Fibroblast of lung (primary cell): ENCODE results near the gene APPL2. TPM values are rescaled to one million over a fixed set of nuclear protein-coding genes. Genes with fewer than 3 reads are reported as not detected.
"Not testable (repeated sequence)": the region's sequence is repeated elsewhere in the genome, so short reads cannot be mapped to it uniquely, and the experiment has no call there.

Source experiments
- DNase-seq, 2 donors: peaks; one replicate each; pipeline versions ENCODE4 v3.0.0 to v3.0.0-alpha.2; 2010; ENCODE audit warnings: low read depth in 2 of 2
- H2AFZ ChIP-seq: 2 replicates; pipeline ENCODE4 v1.5.1; 2012; ENCODE audit warnings: low read length, control low read depth, inconsistent platforms
- H3K27ac ChIP-seq: 2 replicates; pipeline ENCODE4 v1.5.1; 2011; ENCODE audit warnings: low read length, control low read depth; ENCODE audit not compliant: insufficient read depth
- H3K27me3 ChIP-seq: 2 replicates; pipeline ENCODE4 v1.5.1; 2011; ENCODE audit warnings: mild to moderate bottlenecking, low read length; ENCODE audit not compliant: control insufficient read depth, insufficient read depth
- H3K36me3 ChIP-seq: 2 replicates; pipeline ENCODE4 v1.5.1; 2011; ENCODE audit warnings: low read length; ENCODE audit not compliant: control insufficient read depth, insufficient read depth
- H3K4me1 ChIP-seq: 2 replicates; pipeline ENCODE4 v1.5.1; 2011; ENCODE audit warnings: low read length; ENCODE audit not compliant: control insufficient read depth, insufficient read depth; ENCODE audit errors: extremely low read depth
- H3K4me2 ChIP-seq: 2 replicates; pipeline ENCODE4 v1.5.1; 2011; ENCODE audit warnings: low read length, control low read depth; ENCODE audit not compliant: insufficient read depth; ENCODE audit errors: extremely low read depth
- H3K4me3 ChIP-seq, 4 experiments: fragments of 200-600 bp in 1 of 4; sonication (generic) in 1 of 4; replicated peaks in 1 of 4; 2 replicates each; pipeline ENCODE4 v1.5.1; 2011 to 2016; ENCODE audit warnings: low read length in 4 of 4, low read depth in 3 of 4, mild to moderate bottlenecking in 3 of 4, control low read depth in 2 of 4, inconsistent platforms in 1 of 4, mixed read lengths in 1 of 4; ENCODE audit not compliant: insufficient read depth in 1 of 4; ENCODE audit errors: control extremely low read depth in 1 of 4
- H3K79me2 ChIP-seq: 2 replicates; pipeline ENCODE4 v1.5.1; 2012; ENCODE audit warnings: mild to moderate bottlenecking, low read length, inconsistent platforms; ENCODE audit not compliant: control insufficient read depth, insufficient read depth
- H3K9ac ChIP-seq: 2 replicates; pipeline ENCODE4 v1.5.1; 2011; ENCODE audit warnings: mild to moderate bottlenecking, low read length, control low read depth; ENCODE audit not compliant: insufficient read depth
- H3K9me3 ChIP-seq: 2 replicates; pipeline ENCODE4 v1.5.1; 2012; ENCODE audit warnings: low read depth, low read length; ENCODE audit not compliant: control insufficient read depth, insufficient read depth
- H4K20me1 ChIP-seq: 2 replicates; pipeline ENCODE4 v1.5.1; 2011; ENCODE audit warnings: low read length; ENCODE audit not compliant: control insufficient read depth, insufficient read depth; ENCODE audit errors: extremely low read depth
- EZH2 ChIP-seq: IDR thresholded peaks from 2 replicates; pipeline ENCODE4 v1.5.1; 2012; ENCODE audit warnings: low read length, control low read depth, mild to moderate bottlenecking; ENCODE audit errors: missing control alignments
- polyA plus RNA-seq, 2 donors: library from polyadenylated mRNA; depleted of rRNA in 1 of 2; stranded (reverse) in 1 of 2; unstranded in 1 of 2; fragments of >200 nt; gene quantifications; 2 replicates each; pipeline ENCODE4 v1.2.1, GENCODE V29; 2011 to 2012; ENCODE audit warnings: missing spikeins in 1 of 2
- total RNA-seq: library from RNA; depleted of rRNA; stranded (reverse); fragments of >200 nt; gene quantifications from 2 replicates; pipeline ENCODE4 v1.2.1, GENCODE V29; 2014
- TF ChIP-seq, protein P1 (sequence below), 2 donors: IDR thresholded peaks in 1 of 2; conservative IDR thresholded peaks in 1 of 2; 1 replicate in 1 of 2; 2 replicates in 1 of 2; pipeline ENCODE4 v1.5.1; 2011 to 2012; ENCODE audit warnings: low read length in 2 of 2, control low read depth in 1 of 2, inconsistent platforms in 1 of 2, low read depth in 1 of 2, mild to moderate bottlenecking in 1 of 2

APPL2 gene
- total and polyA plus RNA-seq, 2 donors (not counting 1 experiment from before 2014, with no cell fraction given) = 53.8 to 68.0 TPM

GRCh38 chr12:105192624-105193225 is 43.2 kb downstream of the APPL2 start:
- Histone ChIP-seq H3K9ac (no peak overlapping the region), H3K4me1 (no peaks in the 10 kb centered on the region), H3K9me3 (no peaks in the 10 kb centered on the region), H3K27me3 (no peaks in the 10 kb centered on the region), H3K4me2 (no peak overlapping the region), H2AFZ (no peak overlapping the region), H4K20me1 (no peaks in the 10 kb centered on the region), H3K79me2 (no peaks in the 10 kb centered on the region), H3K27ac (no peak overlapping the region), H3K36me3 (peaks cover 31% of the 10 kb centered on the region), H3K4me3 (no peak overlapping the region)
- no peak for DNase-seq
- TF ChIP-seq, protein P1, sequence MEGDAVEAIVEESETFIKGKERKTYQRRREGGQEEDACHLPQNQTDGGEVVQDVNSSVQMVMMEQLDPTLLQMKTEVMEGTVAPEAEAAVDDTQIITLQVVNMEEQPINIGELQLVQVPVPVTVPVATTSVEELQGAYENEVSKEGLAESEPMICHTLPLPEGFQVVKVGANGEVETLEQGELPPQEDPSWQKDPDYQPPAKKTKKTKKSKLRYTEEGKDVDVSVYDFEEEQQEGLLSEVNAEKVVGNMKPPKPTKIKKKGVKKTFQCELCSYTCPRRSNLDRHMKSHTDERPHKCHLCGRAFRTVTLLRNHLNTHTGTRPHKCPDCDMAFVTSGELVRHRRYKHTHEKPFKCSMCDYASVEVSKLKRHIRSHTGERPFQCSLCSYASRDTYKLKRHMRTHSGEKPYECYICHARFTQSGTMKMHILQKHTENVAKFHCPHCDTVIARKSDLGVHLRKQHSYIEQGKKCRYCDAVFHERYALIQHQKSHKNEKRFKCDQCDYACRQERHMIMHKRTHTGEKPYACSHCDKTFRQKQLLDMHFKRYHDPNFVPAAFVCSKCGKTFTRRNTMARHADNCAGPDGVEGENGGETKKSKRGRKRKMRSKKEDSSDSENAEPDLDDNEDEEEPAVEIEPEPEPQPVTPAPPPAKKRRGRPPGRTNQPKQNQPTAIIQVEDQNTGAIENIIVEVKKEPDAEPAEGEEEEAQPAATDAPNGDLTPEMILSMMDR (conservative IDR thresholded peaks at IDR 0.05 in 1 of 2, IDR thresholded peaks at IDR 0.05 in 1 of 2; ENCODE audit: low read depth in 1 of 2, low read length in 2 of 2) = no peak
- TF ChIP-seq EZH2 = no peak

- Histone ChIP-seq H3K9me3 (no peaks in the 10 kb centered on the region), H3K4me1 (no peaks in the 10 kb centered on the region), H3K4me3 (no peak overlapping the region), H4K20me1 (no peaks in the 10 kb centered on the region), H3K79me2 (no peaks in the 10 kb centered on the region), H3K4me2 (no peak overlapping the region), H3K36me3 (peaks cover 23% of the 10 kb centered on the region), H2AFZ (no peak overlapping the region), H3K27me3 (no peaks in the 10 kb centered on the region), H3K27ac (no peak overlapping the region), H3K9ac (no peak overlapping the region)
- no peak for DNase-seq
- TF ChIP-seq, protein P1 (conservative IDR thresholded peaks at IDR 0.05 in 1 of 2, IDR thresholded peaks at IDR 0.05 in 1 of 2; ENCODE audit: low read depth in 1 of 2, low read length in 2 of 2) = no peak
- no peak for TF ChIP-seq EZH2
Observed at GRCh38 chr12:105190530-105190929, 45.4 kb downstream of the APPL2 start.

- TF ChIP-seq, protein P1 (conservative IDR thresholded peaks at IDR 0.05 in 1 of 2, IDR thresholded peaks at IDR 0.05 in 1 of 2; ENCODE audit: low read depth in 1 of 2, low read length in 2 of 2) = no peak
- TF ChIP-seq EZH2 = no peak
- Histone ChIP-seq H4K20me1 (no peaks in the 10 kb centered on the region), H3K4me1 (no peaks in the 10 kb centered on the region), H3K9me3 (no peaks in the 10 kb centered on the region), H3K79me2 (no peaks in the 10 kb centered on the region), H3K27ac (no peak overlapping the region), H2AFZ (no peak overlapping the region), H3K9ac (no peak overlapping the region), H3K27me3 (no peaks in the 10 kb centered on the region), H3K4me2 (no peak overlapping the region), H3K4me3 (no peak overlapping the region), H3K36me3 (peaks cover 23% of the 10 kb centered on the region)
- no peak for DNase-seq
Observed at GRCh38 chr12:105189293-105189692, 46.7 kb downstream of the APPL2 start.

DNA sequence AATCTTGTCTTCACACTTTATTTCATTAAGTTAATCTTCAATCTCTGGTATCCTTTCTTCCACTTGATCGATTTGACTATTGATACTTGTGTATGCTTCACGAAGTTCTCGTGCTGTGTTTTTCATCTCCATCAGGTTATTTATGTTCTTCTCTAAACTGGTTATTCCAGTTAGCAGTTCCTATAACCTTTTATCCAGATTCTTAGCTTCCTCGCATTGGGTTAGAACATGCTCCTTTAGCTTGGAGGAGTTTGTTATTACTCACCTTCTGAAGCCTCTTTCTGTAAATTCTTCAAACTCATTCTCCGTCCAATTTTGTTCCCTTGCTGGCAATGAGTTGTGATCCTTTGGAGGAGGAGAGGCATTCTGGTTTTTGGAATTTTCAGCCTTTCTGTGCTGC is 52.0 kb downstream of the APPL2 start:
- H3K27ac ChIP-seq, H3K79me2 ChIP-seq, H3K27me3 ChIP-seq, H3K4me1 ChIP-seq, H3K4me2 ChIP-seq, H2AFZ ChIP-seq, H3K9ac ChIP-seq, H3K9me3 ChIP-seq, H3K4me3 ChIP-seq, H4K20me1 ChIP-seq, H3K36me3 ChIP-seq, DNase-seq: not testable (repeated sequence)

DNA sequence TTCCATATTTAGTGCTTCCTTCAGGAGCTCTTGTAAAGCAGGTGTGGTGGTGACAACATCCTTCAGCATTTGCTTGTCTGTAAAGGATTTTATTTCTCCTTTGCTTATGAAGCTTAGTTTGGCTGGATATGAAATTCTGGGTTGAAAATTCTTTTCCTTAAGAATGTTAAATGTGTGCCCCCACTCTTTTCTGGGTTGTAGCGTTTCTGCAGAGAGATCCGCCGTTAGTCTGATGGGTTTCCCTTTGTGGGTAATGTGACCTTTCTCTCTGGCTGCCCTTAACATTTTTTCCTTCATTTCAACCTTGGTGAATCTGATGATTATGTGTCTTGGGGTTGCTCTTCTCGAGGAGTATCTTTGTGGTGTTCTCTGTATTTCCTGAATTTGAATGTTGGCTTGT is 52.6 kb downstream of the APPL2 start:
- not testable (repeated sequence) for H3K27ac ChIP-seq

More for the DNA sequence above, 52.6 kb downstream of the APPL2 start:
- not testable (repeated sequence) for H3K4me3 ChIP-seq, H3K36me3 ChIP-seq, H4K20me1 ChIP-seq, H3K79me2 ChIP-seq, DNase-seq, H3K9ac ChIP-seq, H2AFZ ChIP-seq, H3K27me3 ChIP-seq, H3K4me1 ChIP-seq, H3K9me3 ChIP-seq, H3K4me2 ChIP-seq
